Left lung (tissue), 10 donors: ENCODE data around the gene SMC6. TPM values are rescaled to one million over a fixed set of nuclear protein-coding genes. Genes with fewer than 3 reads are reported as not detected.

Experiments used
- ATAC-seq: fragments of 200-7000 bp; cut with Tn5 transposase; one replicate; pipeline ENCODE4 v1.9.1; 2020; ENCODE audit warnings: moderate library complexity
- DNase-seq, 4 donors: peaks; one replicate each; pipeline ENCODE4 v3.0.0-alpha.2; 2013 to 2020
- H3K27ac ChIP-seq, 2 donors: fragments of 200-600 bp; sonication (generic) in 1 of 2; one replicate each; pipeline versions ENCODE4 v1.5.0 to v1.8.0; 2020 to 2021
- H3K27me3 ChIP-seq, 2 donors: fragments of 200-600 bp; sonication (generic) in 1 of 2; one replicate each; pipeline versions ENCODE4 v1.5.0 to v1.8.0; 2020 to 2021
- H3K36me3 ChIP-seq, 2 donors: fragments of 200-600 bp; sonication (generic) in 1 of 2; one replicate each; pipeline versions ENCODE4 v1.5.0 to v1.8.0; 2020 to 2021
- H3K4me1 ChIP-seq, 2 donors: fragments of 200-600 bp; one replicate each; pipeline ENCODE4 v1.8.0; 2021
- H3K4me3 ChIP-seq, 2 donors: fragments of 200-600 bp; sonication (generic) in 1 of 2; one replicate each; pipeline versions ENCODE4 v1.5.0 to v1.8.0; 2020 to 2021; ENCODE audit warnings: mild to moderate bottlenecking in 1 of 2
- H3K9me3 ChIP-seq, 2 donors: fragments of 200-600 bp; sonication (generic) in 1 of 2; one replicate each; pipeline versions ENCODE4 v1.5.0 to v1.8.0; 2020 to 2021
- CTCF ChIP-seq, 2 donors: fragments of 200-600 bp; sonication (generic) in 1 of 2; IDR thresholded peaks; one replicate each; pipeline versions ENCODE4 v1.5.0 to v1.8.0; 2021; ENCODE audit warnings: antibody characterized with exemption in 2 of 2
- intact Hi-C, 2 donors: fragments of 100-400 bp; cut with DNase I; formaldehyde crosslinking; loops; one replicate each; pipeline versions ENCODE4 v1.11.2 to v1.14.2; 2022
- polyA plus RNA-seq, 6 donors: library from polyadenylated mRNA; unstranded; fragments of 120-200 nt; gene quantifications; one replicate each; pipeline ENCODE4 v1.2.1, GENCODE V29; 2013; ENCODE audit not compliant: insufficient read length in 6 of 6
- total RNA-seq, 2 donors: library from RNA; stranded (reverse); fragmentation: NEBNext Ultra II Directional; extraction: Animal tissue kit (Norgen Biotek cat#: 25700); gene quantifications; one replicate each; pipeline ENCODE4 v1.2.1, GENCODE V29; 2021
- donor health status: DM: no; HTN: yes; CAD: no.
- donor health status: DM: no; HTN: no; CAD: no.

SMC6 gene
- total and polyA plus RNA-seq, 8 donors = 18.5 to 68.3 (median 52.8) TPM

- DNase-seq = no peak
- no peaks in the 10 kb centered on the region for H3K27me3 ChIP-seq
- no peaks in the 10 kb centered on the region for H3K36me3 ChIP-seq
- no peak for ATAC-seq
- H3K9me3 ChIP-seq = peaks cover 0 to 4% of the 10 kb centered on the region in 2 donors
- no peak overlapping the region for H3K4me3 ChIP-seq
- no peaks in the 10 kb centered on the region for H3K4me1 ChIP-seq
- TF ChIP-seq CTCF (IDR thresholded peaks at IDR 0.05) = no peak
- no peak overlapping the region for H3K27ac ChIP-seq
- intact Hi-C loops = no loop called here
Observed at GRCh38 chr2:17634997-17635396, 118.6 kb downstream of the SMC6 start.

- peaks cover 0 to 6% of the 10 kb centered on the region in 2 donors for H3K9me3 ChIP-seq
- no peak for ATAC-seq
- H3K36me3 ChIP-seq = no peaks in the 10 kb centered on the region
- no peak overlapping the region for H3K4me3 ChIP-seq
- intact Hi-C loops = no loop called here
- H3K27me3 ChIP-seq = no peaks in the 10 kb centered on the region
- no peak for DNase-seq
- H3K4me1 ChIP-seq = no peaks in the 10 kb centered on the region
- TF ChIP-seq CTCF (IDR thresholded peaks at IDR 0.05) = no peak
- no peak overlapping the region for H3K27ac ChIP-seq
Observed at GRCh38 chr2:17630089-17630488, 123.5 kb downstream of the SMC6 start.

- peaks cover 0 to 6% of the 10 kb centered on the region in 2 donors for H3K9me3 ChIP-seq
- H3K4me3 ChIP-seq = no peak overlapping the region
- no peaks in the 10 kb centered on the region for H3K36me3 ChIP-seq
- ATAC-seq (no peak), DNase-seq (no peak)
- H3K4me1 ChIP-seq = no peaks in the 10 kb centered on the region
- H3K27ac ChIP-seq = no peak overlapping the region
- H3K27me3 ChIP-seq = no peaks in the 10 kb centered on the region
- intact Hi-C loops = no loop called here
- TF ChIP-seq CTCF (IDR thresholded peaks at IDR 0.05) = no peak
Observed at GRCh38 chr2:17628349-17629261, 125.0 kb downstream of the SMC6 start.

- DNase-seq = no peak
- no peak overlapping the region for H3K4me3 ChIP-seq
Observed at GRCh38 chr2:17627434-17627833, 126.2 kb downstream of the SMC6 start.

More at GRCh38 chr2:17627434-17627833, 126.2 kb downstream of the SMC6 start:
- no peak for TF ChIP-seq CTCF (IDR thresholded peaks at IDR 0.05)
- Histone ChIP-seq H3K9me3 (peaks cover 0 to 6% of the 10 kb centered on the region in 2 donors), H3K36me3 (no peaks in the 10 kb centered on the region), H3K4me1 (no peaks in the 10 kb centered on the region), H3K27ac (no peak overlapping the region), H3K27me3 (no peaks in the 10 kb centered on the region)
- intact Hi-C loops = no loop called here
- no peak for ATAC-seq
